OCI-M2 (cell line): ENCODE data around the gene GSDME.
"Not testable (repeated sequence)": the region's sequence is repeated elsewhere in the genome, so short reads cannot be mapped to it uniquely, and the experiment has no call there.

Experiments
- DNase-seq: peaks from one replicate; lab custom pipeline; 2025; ENCODE audit not compliant: unreplicated experiment; lab: John Stamatoyannopoulos, UW

GSDME gene

GRCh38 chr7:24742506-24743162 is 14.6 kb downstream of the GSDME start:
- no peak for DNase-seq

GRCh38 chr7:24741679-24742505 is 15.4 kb downstream of the GSDME start:
- DNase-seq, result no peak

GRCh38 chr7:24740871-24741270 is 16.4 kb downstream of the GSDME start:
- no peak for DNase-seq

GRCh38 chr7:24739306-24739705 is 18.0 kb downstream of the GSDME start:
- no peak for DNase-seq

GRCh38 chr7:24738577-24738976 is 18.7 kb downstream of the GSDME start:
- DNase-seq, result no peak

- DNase-seq, result no peak
Measured at GRCh38 chr7:24737281-24737680, 20.0 kb downstream of the GSDME start.

- DNase-seq, result not testable (repeated sequence)
Measured at GRCh38 chr7:24735594-24735993, 21.7 kb downstream of the GSDME start.

- no peak for DNase-seq
Measured at GRCh38 chr7:24734306-24734705, 23.0 kb downstream of the GSDME start.

GRCh38 chr7:24733414-24734060 is 23.7 kb downstream of the GSDME start:
- no peak for DNase-seq

GRCh38 chr7:24732646-24733413 is 24.4 kb downstream of the GSDME start:
- DNase-seq, result no peak

GRCh38 chr7:24731313-24731712 is 26.0 kb downstream of the GSDME start:
- DNase-seq, result no peak

- DNase-seq, result no peak
Measured at GRCh38 chr7:24730018-24730369, 27.3 kb downstream of the GSDME start.

- no peak for DNase-seq
Measured at GRCh38 chr7:24729365-24730017, 27.8 kb downstream of the GSDME start.

- no peak for DNase-seq
Measured at GRCh38 chr7:24728503-24729364, 28.5 kb downstream of the GSDME start.

GRCh38 chr7:24728121-24728500 is 29.2 kb downstream of the GSDME start:
- DNase-seq, result no peak

GRCh38 chr7:24727154-24728120 is 29.8 kb downstream of the GSDME start:
- DNase-seq, result no peak

- DNase-seq, result no peak
Measured at GRCh38 chr7:24725554-24726241, 31.6 kb downstream of the GSDME start.
